Measurements from ENCODE around the gene TMEM207.

TMEM207 gene

GRCh38 chr3:190444006-190444405, 5.7 kb downstream of the TMEM207 start:
- no peak for DNase-seq (ENCODE audit: low read depth)

- DNase-seq (ENCODE audit: low read depth) = no peak
Measured at GRCh38 chr3:190443257-190443656, 6.4 kb downstream of the TMEM207 start.

- no peak for DNase-seq (ENCODE audit: low read depth)
Measured at GRCh38 chr3:190442240-190442639, 7.5 kb downstream of the TMEM207 start.

GRCh38 chr3:190436331-190436730, 13.4 kb downstream of the TMEM207 start:
- no peak for DNase-seq (ENCODE audit: low read depth)

- DNase-seq (ENCODE audit: low read depth) = no peak
Measured at GRCh38 chr3:190435618-190436017, 14.1 kb downstream of the TMEM207 start.

- no peak for DNase-seq (ENCODE audit: low read depth)
Measured at GRCh38 chr3:190433626-190434025, 16.1 kb downstream of the TMEM207 start.

- no peak for DNase-seq (ENCODE audit: low read depth)
Measured at GRCh38 chr3:190432216-190432615, 17.5 kb downstream of the TMEM207 start.

- DNase-seq (ENCODE audit: low read depth) = no peak
Measured at GRCh38 chr3:190430906-190431305, 18.8 kb downstream of the TMEM207 start.

GRCh38 chr3:190429681-190430080, 20.0 kb downstream of the TMEM207 start:
- no peak for DNase-seq (ENCODE audit: low read depth)

GRCh38 chr3:190426806-190427507, 22.7 kb downstream of the TMEM207 start:
- DNase-seq (ENCODE audit: low read depth) = no peak

- no peak for DNase-seq (ENCODE audit: low read depth)
Measured at GRCh38 chr3:190425833-190426232, 23.9 kb downstream of the TMEM207 start.

- no peak for DNase-seq (ENCODE audit: low read depth)
Measured at GRCh38 chr3:190424478-190425439, 24.9 kb downstream of the TMEM207 start.

GRCh38 chr3:190424108-190424477, 25.6 kb downstream of the TMEM207 start:
- no peak for DNase-seq (ENCODE audit: low read depth)

GRCh38 chr3:190414297-190414696, 35.4 kb downstream of the TMEM207 start:
- no peak for DNase-seq (ENCODE audit: low read depth)

GRCh38 chr3:190404715-190405114, 45.0 kb downstream of the TMEM207 start:
- DNase-seq (ENCODE audit: low read depth) = no peak

- no peak for DNase-seq (ENCODE audit: low read depth)
Measured at GRCh38 chr3:190401963-190402362, 47.7 kb downstream of the TMEM207 start.

GRCh38 chr3:190399677-190400076, 50.0 kb downstream of the TMEM207 start:
- no peak for DNase-seq (ENCODE audit: low read depth)

- DNase-seq (ENCODE audit: low read depth) = no peak
Measured at GRCh38 chr3:190397889-190398288, 51.8 kb downstream of the TMEM207 start.

GRCh38 chr3:190396001-190396400, 53.7 kb downstream of the TMEM207 start:
- no peak for DNase-seq (ENCODE audit: low read depth)

- DNase-seq (ENCODE audit: low read depth) = no peak
Measured at GRCh38 chr3:190388703-190389102, 61.0 kb downstream of the TMEM207 start.

GRCh38 chr3:190387578-190388213, 62.0 kb downstream of the TMEM207 start, which contains the start of gene CLDN16:
Gene CLDN16 (plus strand): TSS chr3:190388163. CDS start chr3:190388330, 167 bp downstream.
- DNase-seq (ENCODE audit: low read depth) = no peak
